GM19238 (cell line): ENCODE measurements around the gene IGFBP4.

Source experiments
- DNase-seq: peaks from one replicate; pipeline ENCODE4 v3.0.0; 2011; ENCODE audit warnings: low spot score; ENCODE audit not compliant: insufficient read length

Gene IGFBP4

GRCh38 chr17:40470932-40471828, 27.9 kb downstream of the IGFBP4 start:
- DNase-seq, result no peak

DNA sequence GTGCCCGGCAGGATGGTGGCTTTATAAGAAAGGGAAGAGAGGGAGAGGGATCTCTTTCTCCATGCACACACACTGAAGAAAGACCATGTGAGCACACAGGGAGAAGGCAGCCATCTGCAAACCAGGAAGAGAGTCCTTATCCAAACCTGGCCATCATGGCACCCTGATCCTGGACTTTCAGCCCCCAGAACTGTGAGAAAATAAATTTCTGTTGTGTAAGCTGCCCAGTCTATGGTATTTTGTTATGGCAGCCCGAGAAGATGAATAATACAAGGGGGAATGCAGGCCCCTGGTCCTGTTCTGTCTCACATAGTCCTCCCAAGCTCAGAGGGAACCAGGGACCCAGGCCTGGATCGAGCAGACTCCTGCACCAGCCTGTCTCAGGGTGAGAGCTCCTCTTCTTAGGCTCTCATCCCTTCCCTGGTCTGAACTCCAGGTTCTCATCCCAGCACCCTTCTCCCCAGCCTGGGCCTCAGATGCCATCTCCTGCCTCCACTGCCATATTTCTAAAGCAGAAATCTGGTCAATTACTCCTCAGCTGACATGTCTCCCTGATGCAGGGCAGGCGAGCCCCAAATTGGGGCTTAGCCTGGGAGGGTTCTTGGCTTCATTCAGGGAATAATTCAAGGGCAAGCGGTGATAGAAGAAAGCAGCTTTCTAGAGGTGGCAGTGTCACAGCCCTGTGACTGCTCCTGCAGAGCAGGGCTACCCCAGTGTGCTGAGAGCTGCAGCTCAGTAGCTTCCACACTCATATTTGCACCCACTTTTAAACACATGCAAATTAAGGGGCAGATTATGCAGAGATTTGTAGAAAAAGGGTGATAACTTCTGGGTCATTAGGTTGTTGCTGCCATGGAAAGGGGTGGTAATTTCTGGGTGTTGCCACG, 28.8 kb downstream of the IGFBP4 start:
- no peak for DNase-seq

- no peak for DNase-seq
Observed at GRCh38 chr17:40472733-40473452, 29.6 kb downstream of the IGFBP4 start.

DNA sequence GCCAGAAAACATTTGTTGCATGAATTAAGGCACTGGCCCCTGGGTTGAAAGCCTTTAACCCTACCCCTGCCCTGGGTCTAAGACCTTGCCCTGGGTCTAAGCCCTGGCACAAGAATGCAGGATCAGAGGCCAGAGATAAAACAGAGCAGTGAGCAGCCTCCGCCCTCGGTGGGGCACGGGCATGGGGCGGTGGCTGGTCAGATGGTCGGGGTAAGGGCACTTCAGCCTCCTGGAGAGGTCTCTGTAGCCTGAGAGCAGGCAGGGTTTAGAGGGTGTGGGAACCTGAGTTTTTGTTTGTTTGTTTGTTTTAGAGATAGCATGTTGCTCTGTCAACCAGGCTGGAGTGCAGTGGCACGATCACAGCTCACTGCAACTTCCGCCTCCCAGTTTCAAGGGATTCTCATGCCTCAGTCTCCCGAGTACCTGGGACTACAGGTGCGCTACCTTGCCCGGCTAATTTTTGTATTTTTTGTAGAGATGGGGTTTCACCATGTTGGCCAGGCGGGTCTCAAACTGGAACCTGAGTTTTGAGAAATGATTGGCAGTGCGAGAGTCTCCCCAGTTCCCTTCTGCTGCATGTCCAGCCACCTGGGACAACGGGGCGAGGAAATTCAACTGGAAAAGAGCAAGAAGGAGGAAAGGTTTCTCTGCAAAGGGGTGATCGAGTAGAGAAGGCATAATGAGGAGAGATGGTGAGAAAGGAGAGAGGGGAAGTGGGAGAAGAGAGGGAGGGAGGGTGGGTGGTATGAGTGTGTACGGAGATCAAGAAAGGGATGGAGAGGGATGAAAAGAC, 30.5 kb downstream of the IGFBP4 start:
- no peak for DNase-seq

- DNase-seq, result no peak
Observed at GRCh38 chr17:40474419-40475002, 31.3 kb downstream of the IGFBP4 start.

- no peak for DNase-seq
Observed at GRCh38 chr17:40475234-40475908, 32.1 kb downstream of the IGFBP4 start.

DNA sequence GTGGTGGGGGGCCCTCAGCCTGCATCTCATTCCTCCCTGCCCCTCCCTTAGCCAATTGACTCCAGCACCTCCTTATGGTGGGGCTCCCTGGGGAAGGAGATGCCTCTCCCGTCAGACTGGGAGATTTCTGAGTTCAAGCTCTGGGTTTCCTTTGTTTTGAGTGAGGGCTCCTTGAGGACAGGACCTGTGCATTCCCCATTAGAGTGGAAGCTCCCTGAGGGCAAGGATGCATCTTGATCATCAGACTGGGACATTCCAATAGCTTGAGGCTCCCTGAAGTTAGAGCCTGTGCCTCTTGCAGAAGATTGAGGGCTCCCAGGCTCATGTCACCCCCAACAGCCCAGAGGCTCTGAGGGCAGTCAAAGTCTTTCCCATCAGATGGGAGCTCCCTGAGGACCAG, 34.5 kb downstream of the IGFBP4 start:
- DNase-seq, result no peak

DNA sequence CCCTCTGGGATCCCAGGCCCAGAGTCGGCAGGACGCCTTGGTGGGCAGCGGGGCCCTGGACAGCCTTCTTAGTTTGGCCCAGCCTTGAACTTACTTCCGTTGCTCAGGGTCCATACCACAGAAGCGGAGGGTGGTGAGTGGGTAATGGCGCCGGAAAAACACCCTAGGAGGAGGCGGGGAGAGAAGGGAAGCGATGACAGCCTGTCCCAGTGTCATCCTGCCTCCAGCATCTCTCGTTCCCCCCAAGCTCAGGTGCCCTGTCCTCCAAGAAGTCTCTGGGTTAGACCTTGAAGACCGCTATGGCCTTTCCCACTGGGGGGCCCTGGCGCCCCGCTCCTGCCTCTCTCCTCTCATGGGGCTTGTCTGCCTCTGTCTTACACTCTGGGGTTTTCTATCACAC, 35.2 kb downstream of the IGFBP4 start:
- DNase-seq, result no peak

- DNase-seq, result no peak
Observed at GRCh38 chr17:40479754-40480480, 36.7 kb downstream of the IGFBP4 start.

DNA sequence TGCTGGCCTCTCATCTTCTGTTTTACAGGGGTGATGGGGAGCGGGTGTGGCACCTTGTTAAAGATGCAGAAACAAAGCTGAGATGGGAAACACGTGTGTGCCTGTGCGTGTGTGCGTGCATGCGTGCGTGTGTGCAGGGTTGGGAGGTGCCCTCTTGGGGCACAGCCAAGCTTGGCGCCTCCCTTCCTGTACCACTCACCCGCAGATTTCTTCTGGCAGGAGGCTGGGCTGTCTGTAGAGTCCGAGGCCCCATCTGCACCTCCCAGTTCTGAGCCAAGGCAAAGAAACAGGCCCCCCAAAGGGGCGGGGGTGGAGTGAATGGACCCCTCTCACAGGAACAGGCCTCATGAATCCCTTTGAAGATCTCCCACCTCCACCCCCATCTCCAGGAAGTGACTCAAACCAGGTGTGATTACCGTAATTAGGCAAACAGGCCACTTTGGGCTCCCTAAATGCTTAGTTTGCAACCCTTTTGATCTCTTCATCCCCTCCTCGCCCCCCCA, 37.3 kb downstream of the IGFBP4 start:
- DNase-seq, result no peak

GRCh38 chr17:40481106-40481505, 37.9 kb downstream of the IGFBP4 start:
- no peak for DNase-seq

- DNase-seq, result no peak
Observed at GRCh38 chr17:40482722-40483121, 39.5 kb downstream of the IGFBP4 start.

- no peak for DNase-seq
Observed at GRCh38 chr17:40483679-40484078, 40.4 kb downstream of the IGFBP4 start.

- DNase-seq, result no peak
Observed at GRCh38 chr17:40484285-40484972, 41.2 kb downstream of the IGFBP4 start.

DNA sequence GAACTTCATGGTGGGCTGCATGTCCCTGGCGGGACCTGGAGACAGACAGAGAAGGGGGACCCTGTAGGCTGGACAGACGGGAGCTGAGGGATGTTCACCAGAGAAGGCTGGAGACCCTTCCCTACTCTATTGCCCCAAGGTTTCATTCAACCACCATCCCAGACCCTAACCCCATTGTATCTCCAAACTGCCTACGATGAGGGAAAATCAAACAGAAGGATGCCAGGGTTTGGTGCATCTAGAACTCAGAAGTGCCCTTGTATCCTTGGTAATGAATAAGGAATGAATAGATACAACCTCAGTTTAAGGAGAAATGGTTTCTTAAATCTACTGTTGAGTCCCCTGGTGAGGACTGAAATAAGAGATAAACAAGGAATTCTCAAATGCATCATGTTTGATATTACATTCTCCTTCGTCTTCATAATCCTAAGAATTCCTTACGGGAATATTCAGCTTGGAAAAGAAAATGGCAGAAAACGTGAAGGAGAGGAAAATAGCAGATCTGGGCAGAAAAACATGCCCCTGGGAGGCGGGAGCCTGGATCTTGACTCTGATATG, 41.8 kb downstream of the IGFBP4 start:
- DNase-seq, result no peak

DNA sequence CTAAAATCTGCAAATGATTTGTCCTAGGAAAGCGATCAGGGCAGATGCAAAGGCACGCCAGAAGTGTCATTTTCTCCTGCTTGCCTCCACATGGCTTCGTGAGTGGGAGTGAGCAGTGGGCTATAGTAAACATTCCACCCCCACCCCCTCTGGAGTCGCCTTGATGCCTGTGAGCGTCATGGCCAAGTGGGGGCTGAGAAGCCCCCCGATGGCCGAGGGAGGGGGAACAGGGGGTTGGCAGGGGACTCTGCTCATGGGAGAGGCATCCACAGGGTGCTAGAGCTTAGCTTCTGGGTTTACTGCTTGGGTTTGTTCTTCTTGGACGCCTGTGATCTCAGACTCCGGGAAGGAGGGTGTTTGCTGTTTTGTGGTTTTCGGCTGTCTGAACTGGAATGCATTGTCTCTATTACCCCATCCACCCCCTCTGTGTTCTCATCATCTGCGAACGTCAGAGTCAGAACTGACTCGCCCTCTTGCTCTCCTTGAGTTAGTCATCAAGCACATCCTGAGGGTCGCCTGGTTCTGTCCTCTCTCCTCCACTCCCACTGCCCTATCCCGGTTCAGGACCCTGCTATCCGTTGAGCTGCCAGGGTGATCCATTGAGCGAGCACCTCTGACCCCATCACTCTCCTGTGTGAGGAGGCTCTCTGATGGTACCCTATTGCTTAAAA, 42.7 kb downstream of the IGFBP4 start:
- DNase-seq, result no peak

DNA sequence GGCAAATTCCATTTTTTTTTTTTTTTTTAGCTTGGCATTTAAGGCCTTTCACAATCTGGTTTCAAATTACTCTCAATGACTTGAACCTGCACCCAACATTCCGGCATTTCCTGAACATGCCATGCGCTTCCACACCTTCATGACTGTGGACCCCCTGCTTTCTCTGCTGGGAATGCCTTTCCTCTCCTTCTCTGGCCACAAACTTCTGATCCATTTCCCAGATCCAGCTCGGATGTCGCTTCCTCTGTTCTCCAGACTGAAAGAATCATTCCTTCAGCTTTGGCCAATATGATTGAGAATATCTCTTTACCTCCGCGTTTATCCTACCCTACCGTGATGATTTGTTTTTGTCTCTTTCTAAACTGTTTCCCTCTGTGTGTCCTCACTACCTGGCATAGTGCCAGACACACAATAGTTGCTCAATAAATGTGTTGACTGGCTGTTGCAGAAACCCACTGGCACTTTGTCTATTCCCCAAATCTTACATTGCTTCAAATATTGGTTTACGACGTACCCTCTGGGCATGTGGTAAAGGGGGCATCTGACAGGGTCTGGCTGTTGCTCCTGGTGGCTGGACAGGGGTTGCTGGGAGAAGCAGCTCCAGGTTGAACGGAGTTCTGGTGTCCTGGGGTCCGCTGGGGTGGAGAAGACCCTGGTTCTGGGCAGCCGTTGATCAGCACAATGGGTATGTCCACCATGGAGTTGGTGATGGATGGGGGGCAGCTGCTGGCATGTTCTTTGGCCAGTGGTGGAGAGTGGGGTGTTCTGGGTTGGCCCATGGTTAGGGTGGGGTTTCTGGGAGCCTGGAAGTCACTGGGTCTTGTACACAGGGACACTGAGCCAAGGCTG, 43.5 kb downstream of the IGFBP4 start:
- DNase-seq, result no peak
